Stimulated activated CD8-positive, alpha-beta memory T cell treated with anti-CD3 and anti-CD28 coated beads, Interleukin-15, amount 100 ng/mL, for 24 hours (primary cell): ENCODE results near the gene HOXA5.
A peak's percentile ranks its signal among the peaks of the same experiment; 100 is the strongest.

ENCODE experiments used
- DNase-seq: peaks from one replicate; pipeline ENCODE4 v3.0.0-alpha.2; 2020; ENCODE audit warnings: low read depth

Gene HOXA5

GRCh38 chr7:27182285-27182841 is 38.9 kb upstream of the HOXA5 start:
- DNase-seq = no peak

DNA sequence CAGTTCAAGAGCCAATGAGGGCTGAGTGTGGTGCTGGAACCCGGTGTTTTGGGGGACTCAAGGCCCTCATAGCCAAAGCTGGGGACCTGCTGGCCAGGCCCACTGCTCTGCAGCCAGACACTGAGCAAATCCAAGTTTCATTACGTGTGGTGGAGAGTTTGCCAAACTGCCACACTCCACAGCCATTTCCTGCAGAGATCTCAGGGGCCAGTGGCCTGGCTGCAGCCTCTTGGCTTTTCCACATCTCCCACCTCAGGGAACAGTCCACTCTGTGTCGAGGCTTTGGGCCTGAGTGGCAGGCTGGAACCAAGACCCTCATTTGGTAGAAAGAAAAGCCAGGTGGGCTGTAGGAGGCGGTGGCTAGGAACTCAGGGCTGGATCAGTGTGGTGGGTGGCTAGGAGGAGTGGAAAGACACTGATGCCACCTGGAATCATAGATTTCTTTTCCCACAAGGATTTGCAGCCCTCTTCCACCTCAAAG is 38.4 kb upstream of the HOXA5 start:
- no peak for DNase-seq

- no peak for DNase-seq
Observed at GRCh38 chr7:27180431-27181420, 37.2 kb upstream of the HOXA5 start.

DNA sequence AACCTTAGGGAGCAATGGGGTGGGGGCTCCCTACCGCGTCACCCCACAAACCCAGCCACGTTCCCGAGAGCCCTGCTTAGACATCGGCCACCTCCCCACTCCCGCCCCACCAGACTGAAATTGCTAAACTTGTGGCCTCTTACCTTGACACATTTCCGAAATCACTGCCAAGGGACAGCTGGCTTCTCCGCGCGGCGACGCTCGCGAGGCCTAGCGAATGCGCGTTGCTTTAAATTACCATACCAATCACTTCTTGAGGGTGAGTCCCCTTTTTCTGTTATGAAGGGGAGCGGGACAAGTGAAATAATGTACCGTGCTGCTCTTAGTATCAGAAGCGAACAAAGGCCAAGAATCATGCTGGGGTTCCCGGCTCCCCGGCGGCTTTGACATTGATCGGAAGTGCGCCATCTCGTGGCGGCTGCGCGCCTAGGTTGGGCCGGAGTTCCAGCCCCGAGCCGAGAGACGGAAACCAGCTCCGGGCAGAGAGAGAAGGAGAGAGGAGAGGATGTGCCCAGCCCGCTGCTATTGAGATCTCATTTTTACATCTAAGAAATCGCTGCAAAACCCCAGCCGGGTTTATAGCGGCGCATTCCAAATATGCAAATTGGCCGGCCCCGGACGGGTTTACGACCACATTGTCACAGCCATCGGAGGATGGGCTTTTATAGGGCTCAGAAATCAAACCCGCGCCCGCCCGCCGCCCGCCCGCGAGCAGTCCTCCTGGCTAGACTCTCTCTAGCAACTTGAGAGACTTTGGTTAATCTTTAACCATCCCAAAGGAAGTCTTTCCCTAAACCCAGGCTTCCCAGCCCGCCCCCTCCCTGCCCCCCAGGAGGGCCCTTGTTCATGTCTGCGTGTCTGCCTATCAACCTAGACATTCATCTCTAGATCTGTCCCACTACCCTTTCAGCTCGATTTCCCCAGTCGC is 36.3 kb upstream of the HOXA5 start:
- peak; percentile 56 for DNase-seq

DNA sequence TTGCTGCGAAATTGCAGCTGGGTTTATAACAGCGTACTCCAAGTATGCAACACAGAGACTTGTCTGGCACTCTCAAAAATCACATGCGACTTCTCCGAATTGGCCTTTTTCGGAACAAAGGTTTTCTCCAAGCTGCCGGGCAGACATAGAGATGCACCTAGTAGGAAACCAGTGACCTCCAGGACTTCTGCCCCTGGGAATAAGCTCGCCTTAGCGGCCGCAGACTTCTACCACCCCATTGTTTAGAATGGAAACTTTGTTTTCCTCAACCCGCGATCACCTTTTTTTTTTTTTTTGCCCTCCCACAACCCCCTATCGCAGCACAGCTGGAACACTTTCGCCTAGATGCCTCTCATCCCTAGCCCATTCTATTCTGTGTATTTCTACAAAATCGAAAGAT is 35.5 kb upstream of the HOXA5 start:
- no peak for DNase-seq

DNA sequence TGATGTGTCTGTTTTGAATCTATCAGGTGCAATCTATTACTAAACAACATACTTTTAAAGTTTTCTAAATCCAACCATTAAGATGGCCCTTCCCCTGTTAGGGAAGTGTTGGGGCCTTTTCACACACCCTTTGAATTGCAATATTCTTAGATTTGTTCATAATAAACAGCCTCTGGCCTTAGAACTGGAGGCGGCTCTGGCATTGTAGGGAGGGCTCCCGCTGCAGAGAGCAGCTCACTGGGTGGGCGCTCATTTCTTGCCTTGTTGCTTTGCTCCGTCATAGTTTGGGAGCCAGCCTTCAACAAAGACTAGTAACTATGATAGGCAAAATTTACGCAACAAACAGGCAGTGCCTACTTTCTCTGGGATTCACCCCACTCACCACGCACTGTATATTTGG is 34.9 kb upstream of the HOXA5 start:
- DNase-seq = no peak

- DNase-seq = no peak
Observed at GRCh38 chr7:27177795-27178320, 34.4 kb upstream of the HOXA5 start.

DNA sequence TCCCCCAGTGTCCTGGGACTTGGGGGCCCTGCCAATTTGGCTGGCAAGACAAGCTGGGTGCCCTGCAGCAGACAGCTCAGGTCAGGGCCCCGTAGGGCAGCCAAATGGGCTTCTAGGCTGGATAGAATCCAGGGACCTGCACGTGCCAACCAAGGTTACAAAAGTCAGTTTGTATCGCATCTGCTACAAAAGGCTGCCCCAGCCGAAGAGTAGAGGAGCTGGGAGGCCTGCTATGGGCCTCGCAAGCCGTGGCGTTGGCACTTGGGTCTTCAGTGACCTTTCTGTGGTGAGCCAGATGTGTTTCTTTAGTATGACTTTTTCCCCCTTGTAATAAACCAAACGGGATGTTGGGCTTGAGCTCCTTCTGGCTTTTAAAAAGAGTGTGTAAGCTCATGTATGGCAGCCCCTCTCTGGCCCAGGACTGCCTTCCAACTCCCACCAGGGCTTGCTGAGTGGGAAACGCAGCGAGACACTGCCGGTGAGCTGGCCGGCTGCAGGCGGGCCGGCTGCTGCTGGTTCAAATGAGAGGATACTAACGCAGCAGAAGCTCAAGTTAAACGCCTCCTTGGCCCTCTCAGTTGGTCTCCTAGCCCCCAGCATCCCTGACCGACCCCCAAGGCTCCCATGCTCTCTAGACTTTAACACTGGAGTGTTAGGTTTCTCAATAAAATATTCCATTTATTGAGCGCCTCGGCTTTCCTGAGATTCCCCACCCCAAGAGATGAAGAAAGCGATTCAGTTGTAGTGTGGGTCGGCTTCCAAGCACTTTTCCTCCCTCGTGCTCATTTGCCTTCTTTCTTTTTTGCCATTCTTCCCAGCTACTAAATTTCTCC is 33.7 kb upstream of the HOXA5 start:
- DNase-seq = no peak

DNA sequence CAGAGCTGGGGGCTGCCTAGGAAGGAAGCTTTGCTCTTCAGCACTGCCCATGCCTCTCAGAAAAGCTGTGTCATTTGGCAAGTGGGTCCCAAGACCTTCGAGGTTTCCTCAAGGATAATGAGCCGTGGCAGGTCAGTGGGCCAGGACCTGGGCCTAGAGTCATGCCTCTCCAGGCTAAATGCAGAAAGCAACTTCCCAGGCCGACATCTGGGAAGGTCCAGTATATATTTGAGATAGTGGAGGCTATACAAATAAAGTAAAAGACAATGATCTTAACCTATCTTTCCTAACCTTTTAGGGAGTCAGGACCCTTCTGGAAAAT is 33.0 kb upstream of the HOXA5 start:
- DNase-seq = no peak

DNA sequence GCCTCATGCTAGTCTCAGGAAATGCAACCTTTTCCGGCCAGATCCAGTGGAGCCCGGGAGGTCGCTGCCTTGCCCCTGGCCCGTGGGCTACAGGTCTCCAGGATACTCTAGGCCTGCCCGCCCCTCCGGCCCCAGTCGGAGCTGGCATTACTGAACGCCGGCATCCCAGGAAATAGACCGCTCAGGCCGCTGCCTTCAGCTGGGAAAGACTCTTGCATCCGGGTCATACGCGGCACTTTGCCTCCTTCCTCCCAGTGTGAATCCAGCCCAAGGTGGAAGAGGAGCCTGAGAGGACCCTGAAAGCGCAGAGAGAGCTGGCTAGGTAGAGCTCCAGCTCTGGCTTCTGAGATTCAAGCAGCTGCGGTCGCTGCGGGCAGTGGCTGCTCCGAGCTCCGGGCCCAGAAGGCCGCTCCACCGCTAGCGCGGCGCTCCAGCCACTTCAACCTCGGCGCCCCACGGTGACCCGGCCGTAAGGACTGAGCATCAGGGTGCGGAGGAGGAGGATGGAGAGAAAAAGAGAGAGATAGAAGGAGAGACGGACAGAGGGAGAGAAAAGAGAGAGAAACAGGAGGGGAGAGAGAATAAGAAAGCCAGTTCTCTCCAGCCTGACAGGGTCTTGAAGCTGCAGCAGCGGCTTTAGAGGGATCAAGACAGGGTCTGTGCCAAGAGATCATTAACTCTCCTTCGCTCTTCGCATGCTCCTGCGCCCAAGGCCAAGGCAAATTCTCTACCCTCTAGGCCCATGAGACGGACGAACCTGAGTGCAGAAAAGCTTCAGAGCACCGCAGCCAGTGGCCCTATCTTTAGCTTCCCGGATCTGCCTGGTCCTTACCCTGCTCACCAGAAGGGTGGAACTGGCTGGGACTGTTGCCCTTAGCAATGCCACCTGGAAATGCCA is 32.4 kb upstream of the HOXA5 start:
- no peak for DNase-seq

- no peak for DNase-seq
Observed at GRCh38 chr7:27174874-27175625, 31.6 kb upstream of the HOXA5 start.

DNA sequence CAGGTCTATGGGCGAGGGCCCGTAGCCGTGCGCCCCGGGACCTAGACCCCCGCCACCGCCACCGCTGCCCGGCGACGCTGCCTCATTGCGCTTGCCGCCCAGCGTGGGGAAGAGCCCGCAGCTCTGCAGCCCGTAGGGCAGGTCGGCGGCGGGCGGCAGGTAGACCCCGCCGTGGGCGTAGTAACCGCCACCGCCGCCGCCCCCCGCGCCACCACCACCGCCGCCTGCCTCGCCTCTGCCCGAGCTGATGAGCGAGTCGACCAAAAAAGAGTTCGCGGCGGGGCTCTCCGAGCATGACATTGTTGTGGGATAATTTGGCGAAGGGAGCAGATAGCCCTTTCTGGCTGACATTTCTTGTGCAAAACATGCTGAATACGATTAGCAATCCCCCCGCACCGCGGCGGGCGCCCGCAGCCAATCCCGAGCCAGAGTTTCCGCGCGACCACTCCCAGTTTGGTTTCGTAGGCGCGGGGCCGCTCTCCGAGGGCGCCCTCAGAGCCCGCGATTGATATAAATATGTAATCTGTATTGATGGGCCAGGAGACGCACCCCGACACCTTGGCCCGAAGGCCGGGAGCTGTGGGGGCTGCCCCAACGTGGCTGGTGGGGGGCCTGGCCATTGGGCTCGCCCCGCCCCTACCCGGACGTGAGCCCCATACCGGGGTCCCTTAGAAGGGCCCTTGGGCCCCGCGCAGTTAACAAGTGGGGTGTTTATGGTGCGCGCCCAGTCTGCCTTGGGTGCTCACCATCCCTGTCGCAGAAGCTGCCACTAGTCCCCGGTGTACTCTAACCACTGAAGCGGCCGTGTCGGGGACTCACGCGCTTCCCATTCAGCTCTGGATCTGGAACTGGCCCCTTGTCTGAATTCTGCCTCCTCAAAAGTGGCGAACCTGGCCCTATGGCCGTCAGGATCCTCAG is 30.7 kb upstream of the HOXA5 start, which contains the start of gene HOXA10:
TSS of gene HOXA10 (minus strand) at position 365 of the 918 bp plus-strand sequence. CDS start at position 351, 14 bp downstream.
- DNase-seq = no peak

DNA sequence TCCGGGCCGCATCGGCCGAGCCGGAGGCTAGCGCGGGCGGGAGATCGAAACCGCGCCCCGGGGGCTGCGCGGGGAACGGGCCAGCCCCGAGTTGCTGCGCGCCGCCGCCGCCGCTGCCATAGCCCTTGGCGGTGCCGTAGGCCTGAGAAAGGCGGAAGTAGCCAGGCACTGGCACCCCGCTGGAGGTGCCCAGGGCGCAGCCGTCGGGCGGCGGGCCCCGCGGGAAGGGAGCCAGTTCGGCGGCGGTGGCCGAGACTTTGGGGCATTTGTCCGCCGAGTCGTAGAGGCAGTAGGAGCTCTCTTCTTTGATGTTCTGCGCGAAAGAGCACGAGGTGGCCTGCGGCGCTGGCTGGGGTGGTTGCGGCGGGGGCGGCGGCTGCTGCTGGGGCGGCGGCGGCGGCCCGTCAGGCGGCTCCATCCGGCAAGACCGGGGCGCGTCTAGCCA is 30.1 kb upstream of the HOXA5 start:
- no peak for DNase-seq

DNA sequence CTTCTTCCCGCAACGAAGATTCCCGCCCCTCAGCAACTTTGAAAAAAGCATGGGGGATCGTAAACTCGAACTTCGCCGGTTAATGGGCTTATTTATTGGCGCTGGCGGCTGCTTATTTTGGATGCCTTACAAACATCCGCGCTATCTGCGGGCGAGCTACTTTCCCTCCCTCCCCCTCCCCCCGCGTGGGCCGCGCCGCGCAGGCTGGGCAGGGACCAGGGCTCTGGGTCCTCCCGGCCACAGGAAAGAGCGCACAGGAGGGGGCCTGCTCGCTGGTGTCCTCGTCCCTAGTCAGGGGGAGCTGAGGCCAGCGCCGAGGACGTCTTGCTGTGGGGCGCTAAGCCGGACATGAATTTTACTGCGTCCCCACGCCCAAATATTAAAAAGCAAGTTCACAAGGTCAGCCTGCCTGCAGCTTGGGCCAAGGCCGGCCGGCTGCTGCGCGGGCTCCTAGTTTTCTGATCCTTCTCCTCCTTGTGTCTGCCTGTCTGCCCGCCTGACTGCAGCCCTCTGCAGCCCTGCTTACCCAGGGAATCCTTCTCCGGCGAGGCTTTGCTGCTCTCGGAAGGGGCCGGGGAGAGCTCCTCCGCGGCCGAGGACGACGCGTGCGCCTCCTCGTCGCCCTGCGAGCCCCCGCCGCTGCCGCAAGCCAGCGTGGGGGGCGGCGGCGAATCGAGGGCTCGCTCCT is 29.5 kb upstream of the HOXA5 start:
- DNase-seq = no peak

DNA sequence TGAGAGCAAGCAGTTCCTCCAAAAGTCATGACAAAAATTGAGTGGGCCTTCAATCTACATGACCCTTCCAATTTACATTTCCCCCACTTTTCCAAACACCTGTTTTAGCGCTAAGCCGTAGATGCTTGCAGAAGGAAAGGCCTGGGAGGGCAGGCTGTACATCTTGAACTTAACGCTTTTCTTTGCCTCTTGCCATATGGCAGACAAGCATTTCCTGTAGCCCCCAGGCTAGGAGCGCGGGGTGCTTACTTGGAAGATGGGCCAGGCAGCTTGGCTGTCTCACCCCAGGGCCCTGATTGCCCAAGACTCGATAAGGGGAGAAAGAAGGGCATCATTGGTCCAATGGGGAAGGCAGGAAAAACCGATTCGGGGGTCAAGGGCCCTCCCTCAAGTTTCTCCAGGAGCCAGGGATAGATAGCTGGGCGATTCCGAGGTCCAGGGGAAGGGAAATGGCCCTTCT is 28.9 kb upstream of the HOXA5 start:
- DNase-seq = no peak

DNA sequence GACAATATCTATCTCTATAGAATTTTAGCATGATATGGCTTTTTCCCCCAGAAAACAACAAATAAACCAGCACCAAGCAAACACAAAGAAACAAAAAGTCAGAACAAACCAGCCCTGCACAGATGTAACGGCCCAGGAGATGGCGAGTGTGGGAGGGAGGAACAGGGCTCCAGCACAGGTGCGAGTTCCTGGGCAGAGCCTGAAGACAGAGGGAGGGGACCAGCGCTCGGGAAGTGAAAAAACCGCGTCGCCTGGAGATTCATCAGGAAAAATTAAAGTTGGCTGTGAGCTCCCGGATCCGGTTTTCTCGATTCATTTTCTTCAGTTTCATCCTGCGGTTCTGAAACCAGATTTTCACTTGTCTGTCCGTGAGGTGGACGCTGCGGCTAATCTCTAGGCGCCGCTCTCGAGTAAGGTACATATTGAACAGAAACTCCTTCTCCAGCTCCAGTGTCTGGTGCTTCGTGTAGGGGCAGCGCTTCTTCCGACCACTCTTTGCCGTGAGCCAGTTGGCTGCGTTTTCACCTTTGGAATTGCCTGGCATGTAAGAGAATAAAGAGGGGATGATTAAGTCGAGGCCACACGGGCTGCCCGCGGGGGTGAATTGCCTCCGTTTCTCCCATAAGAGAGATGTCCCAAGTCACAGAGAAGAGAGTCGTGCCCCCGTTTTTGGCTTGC is 28.3 kb upstream of the HOXA5 start:
- DNase-seq = no peak

DNA sequence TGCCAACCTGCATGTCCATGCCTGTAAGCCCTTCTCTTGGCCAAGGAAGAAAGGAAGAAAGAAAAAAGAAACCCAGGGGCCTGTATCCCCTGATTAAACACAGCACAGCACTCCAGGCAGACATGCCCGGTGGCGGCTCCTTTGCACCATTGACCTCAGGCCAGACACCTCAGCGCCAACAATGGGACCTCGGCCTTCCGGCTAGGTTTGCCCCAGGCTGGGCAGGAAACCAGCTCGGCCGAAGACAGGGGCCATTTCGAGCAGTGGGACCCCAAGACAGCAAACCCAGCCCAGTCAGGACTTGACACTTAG is 27.8 kb upstream of the HOXA5 start:
- no peak for DNase-seq
